ENCODE data around the gene QKI. TPM values are rescaled to one million over a fixed set of nuclear protein-coding genes. Genes with fewer than 3 reads are reported as not detected.

QKI gene
- total RNA-seq, 1 experiment from 2014 or later = 176 TPM

GRCh38 chr6:163386329-163386908 is 28.1 kb upstream of the QKI start:
- WGBS (ENCODE audit: extremely low coverage, insufficient read length, low lambda C conversion rate) = no CpG with 5 or more reads among the region's 8 CpGs
- no peak overlapping the region for H3K27ac ChIP-seq (ENCODE audit: insufficient read length, low read depth, low read length)
- no peak overlapping the region for H2AFZ ChIP-seq (ENCODE audit: low read length)

More at GRCh38 chr6:163386329-163386908, 28.1 kb upstream of the QKI start:
- no peaks in the 10 kb centered on the region for H3K27me3 Mint-ChIP-seq (ENCODE audit: low read depth)
- H3K27ac Mint-ChIP-seq = no peak overlapping the region; a peak in 1 of 7 replicates
- peaks cover 0 to 6% (median 0%) of the 10 kb centered on the region in 3 experiments; a peak in 1 of 7 replicates for H3K36me3 Mint-ChIP-seq (ENCODE audit: insufficient read depth in 1 of 3, low read depth in 3 of 3)
- H3K9me3 Mint-ChIP-seq = peaks cover 0 to 4% of the 10 kb centered on the region in 2 experiments; a peak in 1 of 5 replicates
- no peak overlapping the region for H3T11ph ChIP-seq (ENCODE audit: low read length)
- H3K4ac ChIP-seq (ENCODE audit: low read depth, low read length) = no peak overlapping the region
- no peak overlapping the region for H2BK20ac ChIP-seq (ENCODE audit: low read depth, low read length, poor library complexity, severe bottlenecking)
- no peak overlapping the region for H3K56ac ChIP-seq (ENCODE audit: insufficient read length, low read depth, low read length)
- H3K4me1 Mint-ChIP-seq = peaks cover 15% of the 10 kb centered on the region in 2 experiments
- no peak for TF ChIP-seq CTCF (conservative IDR thresholded peaks at IDR 0.05)
- no peak overlapping the region for H2BK120ac ChIP-seq (ENCODE audit: low read depth, low read length, poor library complexity, severe bottlenecking)
- H3K4me1 ChIP-seq (ENCODE audit: insufficient read depth, low read length) = no peaks in the 10 kb centered on the region
- DNase-seq = no peak
- H2BK5ac ChIP-seq (ENCODE audit: insufficient read length, low read length) = no peak overlapping the region
- no peaks in the 10 kb centered on the region for H3K79me1 ChIP-seq (ENCODE audit: insufficient read depth, low read depth, low read length, poor library complexity, severe bottlenecking)
- H4K8ac ChIP-seq (replicated peaks; ENCODE audit: insufficient read length, low read depth, low read length) = no peak overlapping the region
- H3K9ac ChIP-seq (ENCODE audit: extremely low read depth, insufficient read length, low read length) = no peak overlapping the region
- no peak overlapping the region for H3K4me2 ChIP-seq (ENCODE audit: insufficient read depth, insufficient read length, low read length)
- H3K23me2 ChIP-seq (ENCODE audit: insufficient read length, low read depth, low read length, poor library complexity, severe bottlenecking) = no peaks in the 10 kb centered on the region
- no peak overlapping the region for H3K4me3 Mint-ChIP-seq
- H4K5ac ChIP-seq (ENCODE audit: insufficient read length, low read depth, low read length) = no peak overlapping the region
- H3K79me2 ChIP-seq (ENCODE audit: insufficient read depth, low read length) = no peaks in the 10 kb centered on the region
- H3K18ac ChIP-seq (ENCODE audit: insufficient read length, low read depth, low read length) = no peak overlapping the region
- H2BK15ac ChIP-seq (ENCODE audit: low read depth, low read length) = no peak overlapping the region
- no peak overlapping the region for H2AK5ac ChIP-seq (ENCODE audit: insufficient read length, low read length)
- H3K27me3 ChIP-seq (ENCODE audit: insufficient read depth, low read length) = no peaks in the 10 kb centered on the region
- H2BK12ac ChIP-seq (ENCODE audit: insufficient read length, low read depth, low read length) = no peak overlapping the region
- H3K14ac ChIP-seq (ENCODE audit: insufficient read depth, low read length) = no peak overlapping the region
- no peaks in the 10 kb centered on the region for H3K9me3 ChIP-seq (ENCODE audit: control insufficient read depth, low read depth, low read length)
- H3K23ac ChIP-seq (ENCODE audit: insufficient read length, low read depth, low read length) = no peak overlapping the region
- no peak overlapping the region for H4K91ac ChIP-seq (ENCODE audit: insufficient read length, low read depth, low read length)
- no peaks in the 10 kb centered on the region for H4K20me1 ChIP-seq (ENCODE audit: control insufficient read depth, insufficient read depth, insufficient read length)
